GM19397 (cell line): ENCODE data around the gene CCDC28A.

Source experiments
- ATAC-seq: cut with Tn5 transposase; IDR thresholded peaks from one replicate; pipeline ENCODE4 v1.9.1; 2021; ENCODE audit warnings: mild to moderate bottlenecking, moderate library complexity; ENCODE audit not compliant: unreplicated experiment

Gene CCDC28A

DNA sequence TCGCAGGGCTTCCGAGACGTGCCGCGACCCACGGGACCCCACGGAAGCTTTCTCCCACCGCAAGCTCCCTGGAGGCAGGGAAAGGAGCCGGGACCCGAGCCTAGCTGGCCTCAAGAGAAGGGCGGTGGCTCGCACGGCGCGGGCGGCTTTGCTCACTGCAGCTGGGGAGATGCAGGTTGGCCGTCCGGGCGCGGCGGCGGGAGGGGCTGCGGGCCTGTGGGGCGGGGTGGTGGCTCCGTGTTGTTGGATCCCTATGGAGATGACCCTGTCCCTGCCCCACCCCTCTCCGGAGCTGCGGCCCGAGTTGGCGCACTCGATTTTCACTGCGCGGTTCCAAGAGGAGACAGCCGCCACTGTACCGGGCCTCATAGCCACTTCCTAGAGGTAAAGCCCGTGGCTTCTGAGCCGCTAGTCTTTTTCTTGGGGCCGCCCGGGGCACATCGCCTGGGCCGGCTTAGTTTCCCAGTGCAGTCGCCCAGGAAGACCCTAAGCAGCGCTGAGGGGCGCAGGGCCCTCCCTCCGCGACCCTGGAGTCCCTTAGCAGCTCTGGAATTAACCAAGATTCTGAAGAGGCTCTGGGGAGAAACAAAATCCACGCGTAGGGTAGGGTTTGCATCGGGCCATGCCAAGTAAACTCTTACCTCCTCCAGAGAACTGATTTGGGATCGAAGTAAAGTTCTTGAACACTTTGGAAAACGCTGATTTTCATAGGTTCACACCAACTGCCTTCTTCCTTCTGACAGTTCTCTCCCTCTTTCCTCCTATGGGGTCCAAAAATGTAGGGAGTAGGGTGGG lies 22.4 kb downstream of the CCDC28A start, which contains the start of gene ECT2L:
Gene ECT2L (plus strand): TSS at position 279 of the 795 bp plus-strand sequence. CDS start 17,188 bp downstream, outside the sequence.
- ATAC-seq: no peak

- ATAC-seq: no peak
These were observed 23.2 kb downstream of the CCDC28A start for GRCh38 chr6:138796771-138797170.

DNA sequence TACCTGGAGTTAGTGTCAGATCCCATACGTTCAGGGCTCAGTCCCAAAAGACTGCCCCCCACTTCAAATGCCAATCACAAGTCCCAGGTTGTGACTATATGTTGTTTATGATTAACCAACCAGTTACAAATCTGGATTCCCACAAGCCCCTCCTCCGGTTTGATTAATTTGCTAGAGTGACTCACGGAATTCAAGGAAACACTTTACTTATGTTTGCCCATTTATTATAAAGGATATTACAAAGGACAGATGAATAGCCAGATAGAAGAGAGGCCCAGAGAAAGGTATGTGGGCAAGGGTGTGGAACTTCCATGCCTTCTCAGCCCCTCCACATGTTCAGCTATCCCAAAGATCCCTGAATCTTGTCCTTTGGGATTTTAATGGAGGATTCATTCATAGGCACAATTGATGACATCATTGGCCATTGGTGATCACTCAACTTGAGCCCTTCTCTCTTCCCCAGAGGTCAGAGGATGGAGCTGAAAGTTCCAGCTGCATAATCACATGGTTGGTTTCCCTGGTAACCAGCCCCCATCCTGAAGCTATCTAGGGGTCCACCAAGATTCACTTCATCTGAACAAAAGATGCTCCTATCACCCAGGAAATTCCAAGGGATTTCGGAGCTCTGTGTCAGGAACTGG lies 24.4 kb downstream of the CCDC28A start:
- ATAC-seq: no peak

- no peak for ATAC-seq
These were observed 27.0 kb downstream of the CCDC28A start for GRCh38 chr6:138800377-138801150.

GRCh38 chr6:138803331-138803730 lies 29.8 kb downstream of the CCDC28A start:
- ATAC-seq: no peak

DNA sequence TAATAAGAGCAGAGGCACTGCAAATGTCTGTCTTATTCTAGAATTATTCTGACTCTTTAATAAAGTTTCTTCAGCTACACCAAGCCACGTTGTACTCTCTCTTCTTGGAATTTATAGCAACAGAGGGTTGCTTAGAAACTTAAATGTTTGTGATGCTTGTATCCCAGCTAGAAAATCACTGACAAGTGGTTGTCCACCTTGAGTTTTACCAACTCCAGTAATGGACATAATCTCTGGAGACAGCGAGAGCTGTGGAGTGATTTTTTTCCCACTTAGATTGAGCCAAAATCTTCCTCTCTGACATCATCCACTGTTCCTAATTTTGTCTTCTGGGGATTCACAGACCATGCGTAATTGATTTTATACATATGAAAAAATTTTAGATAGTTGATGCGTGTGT lies 30.3 kb downstream of the CCDC28A start:
- ATAC-seq: no peak

DNA sequence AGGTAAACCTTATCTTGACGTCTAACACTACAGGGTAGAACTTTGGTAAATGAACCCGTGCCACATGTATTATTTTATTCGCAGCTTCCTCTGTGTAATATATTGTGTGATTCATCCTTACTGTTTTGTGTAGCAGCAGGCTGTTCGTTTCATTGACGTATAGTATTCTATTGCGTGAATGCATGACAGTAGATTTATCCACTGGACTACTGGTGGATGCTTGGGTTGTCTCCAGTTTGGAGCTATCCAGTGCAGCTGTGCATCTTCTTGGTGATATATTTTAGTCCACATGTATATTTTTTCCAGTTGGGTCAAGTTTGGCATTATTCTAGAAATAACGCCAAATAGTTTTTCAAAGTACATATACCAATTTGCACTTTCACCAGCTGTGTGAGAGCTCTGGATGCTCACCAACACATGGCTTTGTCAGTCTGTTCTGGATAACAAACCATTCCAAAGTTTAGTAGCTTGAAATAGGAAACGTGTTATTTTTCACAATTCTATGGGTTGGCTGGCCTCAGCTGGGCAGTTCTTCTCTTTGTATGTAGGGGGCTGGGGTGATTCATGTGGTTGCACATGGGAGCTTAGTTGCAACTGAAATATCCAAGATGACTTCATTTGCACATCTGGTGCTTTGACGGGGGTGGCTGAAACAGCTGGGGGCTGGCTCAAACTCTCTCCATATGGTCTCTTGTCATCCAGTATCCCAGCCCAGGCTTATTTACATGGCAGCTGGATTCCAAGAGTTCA lies 31.6 kb downstream of the CCDC28A start:
- no peak for ATAC-seq

DNA sequence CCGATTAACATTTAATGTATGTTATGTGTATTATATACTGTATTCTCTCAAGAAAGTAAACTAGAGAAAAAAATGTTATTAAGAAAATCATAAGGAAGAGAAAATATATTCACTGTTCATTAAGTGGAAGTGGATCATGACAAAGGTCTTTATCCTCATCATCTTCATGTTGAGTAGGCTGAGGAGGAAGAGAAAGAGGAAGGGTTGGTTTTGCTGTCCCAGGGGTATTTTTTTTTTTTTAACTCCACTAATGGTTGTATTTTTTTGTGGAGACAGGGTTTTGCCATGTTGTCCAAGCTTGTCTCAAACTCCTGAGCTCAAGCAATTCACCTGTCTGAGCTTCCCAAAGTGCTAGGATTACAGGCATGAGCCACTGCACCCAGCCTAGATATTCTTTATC lies 33.3 kb downstream of the CCDC28A start:
- ATAC-seq: no peak

GRCh38 chr6:138809677-138810076 lies 36.1 kb downstream of the CCDC28A start:
- ATAC-seq: no peak

DNA sequence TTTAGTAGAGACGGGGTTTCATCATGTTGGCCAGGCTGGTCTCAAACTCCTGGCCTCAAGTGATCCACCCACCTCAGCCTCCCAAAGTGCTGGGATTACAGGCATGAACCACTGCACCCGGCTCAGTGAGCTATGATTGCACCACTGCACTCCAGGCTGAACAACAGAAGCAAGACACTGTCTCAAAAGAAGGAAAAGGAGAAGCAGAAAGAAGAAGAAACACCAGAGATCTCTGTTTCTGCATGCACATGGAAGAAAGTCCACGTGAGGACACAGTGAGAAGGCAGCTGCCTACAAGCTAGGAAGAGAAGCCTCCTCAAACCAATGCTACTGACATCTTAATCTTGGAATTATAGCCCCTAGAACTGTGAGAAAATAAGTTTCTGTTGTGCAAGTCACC lies 38.3 kb downstream of the CCDC28A start:
- no peak for ATAC-seq

GRCh38 chr6:138814179-138814834 lies 40.7 kb downstream of the CCDC28A start:
- no peak for ATAC-seq

DNA sequence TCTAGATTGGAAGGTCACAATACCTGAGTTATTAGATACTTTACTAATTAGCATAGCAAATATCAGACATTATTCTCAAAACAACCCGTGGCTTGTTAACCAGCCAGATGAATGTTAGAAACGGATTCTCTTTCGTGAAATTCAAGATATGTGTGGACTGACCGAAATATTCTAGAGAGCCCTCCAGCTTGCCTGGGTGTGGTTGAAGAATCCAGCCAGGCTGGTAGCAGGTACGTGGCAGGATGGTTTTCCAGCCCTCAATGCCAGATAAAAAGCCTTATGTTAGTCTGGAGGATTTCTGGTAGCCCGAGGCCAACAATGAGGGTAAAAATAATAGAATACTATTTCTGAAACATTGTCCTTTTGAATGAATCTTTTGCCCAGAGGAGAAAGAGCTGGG lies 41.7 kb downstream of the CCDC28A start:
- ATAC-seq: no peak

DNA sequence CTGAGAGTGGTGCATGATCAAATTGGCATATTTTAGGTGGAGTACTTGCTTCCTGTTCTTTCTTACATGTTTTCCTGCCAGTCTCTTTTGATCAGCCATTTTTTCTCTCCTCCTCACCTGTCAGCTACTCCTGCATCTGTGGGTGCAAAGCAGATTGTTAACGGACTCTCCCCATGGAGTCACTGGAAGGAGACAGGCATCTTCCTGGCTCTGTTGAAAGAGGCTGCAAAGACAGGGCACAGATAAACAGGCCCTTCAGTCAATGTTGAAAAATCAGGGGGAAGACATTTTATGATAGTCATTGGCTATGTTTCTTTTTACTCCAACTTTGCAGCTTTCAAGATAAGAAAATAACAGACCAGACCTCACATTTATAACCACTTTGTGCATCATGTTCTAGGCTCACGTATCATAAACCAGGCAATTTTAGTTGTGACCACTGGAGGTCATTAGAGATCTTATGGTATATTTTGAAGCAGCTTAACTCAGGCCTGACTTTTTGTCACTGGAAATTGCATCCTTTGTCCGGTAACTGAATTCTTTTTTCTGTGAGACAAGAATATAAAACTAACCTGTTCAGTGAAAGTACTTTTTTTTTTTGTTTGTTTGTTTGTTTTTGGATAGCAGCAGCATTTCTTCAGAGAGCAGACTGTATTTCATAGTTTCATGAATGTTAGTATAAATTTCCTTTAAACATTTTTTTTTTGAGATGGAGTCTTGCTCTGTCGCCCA lies 42.4 kb downstream of the CCDC28A start:
- ATAC-seq: no peak

DNA sequence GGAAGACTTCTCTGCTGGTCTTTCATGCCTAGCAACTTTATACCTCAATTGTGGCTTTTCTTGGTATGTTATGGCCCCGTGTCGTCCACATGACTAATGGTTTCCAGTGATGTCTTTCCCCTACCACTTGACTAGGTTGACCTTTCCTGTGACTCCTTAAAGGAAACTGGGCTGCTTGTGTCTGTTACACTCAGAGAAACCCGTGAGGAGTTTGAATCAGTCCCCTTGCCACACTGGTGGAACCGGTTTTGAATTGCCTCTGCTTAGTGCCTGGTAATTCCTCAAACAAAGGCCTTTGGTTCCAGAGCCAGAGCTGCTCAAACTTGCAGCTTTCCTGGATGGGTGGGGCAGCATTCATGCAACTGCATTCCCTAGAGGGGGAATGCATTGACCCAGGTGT lies 44.2 kb downstream of the CCDC28A start:
- ATAC-seq: no peak

GRCh38 chr6:138818496-138819194 lies 45.1 kb downstream of the CCDC28A start:
- ATAC-seq: peak; percentile 49

GRCh38 chr6:138821519-138821918 lies 48.0 kb downstream of the CCDC28A start:
- no peak for ATAC-seq

DNA sequence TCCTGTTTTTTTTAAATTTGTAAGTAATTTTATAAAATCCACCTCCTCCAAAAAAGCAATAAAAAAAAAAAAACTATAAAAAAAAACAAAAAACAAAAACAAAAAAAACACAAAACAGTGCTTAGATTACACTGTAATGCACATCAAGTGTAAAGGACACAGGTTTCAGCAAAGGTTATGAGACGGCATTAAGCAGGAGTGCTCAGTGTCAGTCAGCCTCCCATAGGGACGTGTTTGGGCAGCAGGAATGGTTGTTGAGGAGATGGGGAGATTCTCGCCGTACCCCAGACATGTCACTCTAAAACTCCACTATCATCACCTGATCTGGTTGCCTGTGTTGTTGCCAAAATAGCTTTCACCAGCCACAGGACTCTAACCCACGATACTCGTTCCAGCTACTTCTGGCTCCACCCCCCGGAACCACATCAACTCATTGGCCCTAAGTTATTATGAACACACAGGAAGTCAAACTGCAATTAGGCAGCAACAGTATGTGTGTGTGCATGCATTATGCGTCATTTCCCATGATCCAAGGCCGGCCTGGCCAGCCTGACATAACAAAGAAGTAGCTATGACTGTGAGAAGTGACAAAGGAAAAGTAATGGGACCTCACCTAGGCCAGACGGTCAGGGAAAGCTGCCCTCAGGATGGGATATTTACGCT lies 51.0 kb downstream of the CCDC28A start:
- ATAC-seq: no peak

GRCh38 chr6:138830248-138830647 lies 56.7 kb downstream of the CCDC28A start:
- no peak for ATAC-seq

DNA sequence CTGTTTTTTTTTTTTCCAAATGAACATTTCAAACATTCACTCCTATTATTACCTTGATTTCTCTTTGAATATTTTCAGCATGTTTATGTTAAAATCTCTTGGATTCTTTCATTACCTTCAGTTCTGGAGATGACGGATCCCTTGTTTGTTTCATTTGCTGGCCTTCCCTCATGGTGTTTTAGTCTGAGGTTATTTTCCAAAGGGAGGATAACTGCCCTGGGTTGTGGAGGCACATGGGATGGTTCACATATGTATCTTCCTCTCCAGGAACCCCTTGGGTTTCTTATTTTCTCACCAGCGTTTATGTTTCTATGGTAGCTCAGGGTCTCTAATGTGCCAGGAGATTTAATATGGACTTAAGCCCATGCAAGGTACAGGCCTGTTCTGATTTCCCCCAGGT lies 58.6 kb downstream of the CCDC28A start:
- ATAC-seq: no peak
